HL-60 (cell line): Measurements from ENCODE around the gene PC.

Experiments used
- CTCF ChIP-seq: IDR thresholded peaks from one replicate; pipeline ENCODE4 v1.5.1; 2011; ENCODE audit warnings: low read length, control low read depth, inconsistent platforms; ENCODE audit not compliant: insufficient read depth
- POLR2AphosphoS5 ChIP-seq: IDR thresholded peaks from 2 replicates; pipeline ENCODE4 v1.6.1; 2012; ENCODE audit warnings: low read depth
- REST ChIP-seq: IDR thresholded peaks from 2 replicates; pipeline ENCODE4 v1.6.1; 2012; ENCODE audit warnings: low read depth; ENCODE audit not compliant: insufficient replicate concordance

- TF ChIP-seq CTCF: no peak
- TF ChIP-seq REST: no peak
- no peak for TF ChIP-seq POLR2AphosphoS5
Observed at GRCh38 chr11:66842501-66842895, 115.7 kb downstream of the PC start.
